HL-60/S4 treated with retinoic acid at 250 ng/mL for 4 days and 3 days (cell line): ENCODE measurements around the gene UPK2.
"Not testable (repeated sequence)": the region's sequence is repeated elsewhere in the genome, so short reads cannot be mapped to it uniquely, and the experiment has no call there.

ENCODE experiments used
- in situ Hi-C: fragments of 300-500 bp; cut with MboI; formaldehyde crosslinking; loops from 2 replicates; pipeline ENCODE4 v1.7.0; 2022; ENCODE audit warnings: low sequenced_read_pairs

The UPK2 gene

DNA sequence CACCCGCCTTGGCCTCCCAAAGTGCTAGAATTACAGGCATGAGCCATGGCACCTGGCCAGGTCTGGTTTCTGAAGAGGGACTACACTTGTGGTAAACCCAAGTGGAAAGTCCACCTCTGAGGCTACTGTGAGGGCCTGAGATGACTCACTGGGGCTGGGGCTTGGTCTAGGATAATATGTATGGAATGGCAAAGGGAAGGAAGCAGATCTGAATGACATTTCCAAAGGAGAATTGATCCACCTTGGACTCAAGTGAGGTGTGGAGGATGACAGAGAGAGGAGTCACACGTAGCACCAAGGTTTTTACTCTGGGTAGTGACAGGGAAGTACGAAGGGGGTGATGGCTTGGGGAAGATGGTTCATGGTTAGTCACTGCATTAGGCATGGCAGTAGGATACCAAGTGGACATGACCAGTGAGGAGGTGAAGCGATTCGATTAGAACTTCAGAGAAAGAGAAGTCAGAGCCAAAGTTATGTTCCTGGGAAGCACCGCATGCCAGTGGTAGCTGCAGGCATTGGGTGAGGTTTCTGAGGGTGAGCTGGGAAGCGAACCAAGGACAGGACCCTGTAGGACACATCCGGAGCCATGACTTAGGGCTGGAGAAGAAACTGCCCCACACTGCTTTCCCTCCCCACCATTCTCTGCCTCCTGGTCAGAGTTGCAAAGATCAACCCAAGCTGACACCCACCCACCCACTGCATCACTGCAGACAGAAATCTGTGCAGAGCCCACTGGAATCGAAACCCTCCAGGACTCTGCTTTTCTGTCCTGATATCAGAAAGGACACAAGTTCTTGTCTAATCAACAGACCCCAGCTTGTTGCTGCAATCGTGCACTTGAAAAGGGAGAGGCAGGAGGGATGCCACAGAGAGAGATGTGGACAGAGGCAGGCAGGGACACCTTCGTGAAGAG lies 17.4 kb upstream of the UPK2 start:
- in situ Hi-C loops, result no loop called here

DNA sequence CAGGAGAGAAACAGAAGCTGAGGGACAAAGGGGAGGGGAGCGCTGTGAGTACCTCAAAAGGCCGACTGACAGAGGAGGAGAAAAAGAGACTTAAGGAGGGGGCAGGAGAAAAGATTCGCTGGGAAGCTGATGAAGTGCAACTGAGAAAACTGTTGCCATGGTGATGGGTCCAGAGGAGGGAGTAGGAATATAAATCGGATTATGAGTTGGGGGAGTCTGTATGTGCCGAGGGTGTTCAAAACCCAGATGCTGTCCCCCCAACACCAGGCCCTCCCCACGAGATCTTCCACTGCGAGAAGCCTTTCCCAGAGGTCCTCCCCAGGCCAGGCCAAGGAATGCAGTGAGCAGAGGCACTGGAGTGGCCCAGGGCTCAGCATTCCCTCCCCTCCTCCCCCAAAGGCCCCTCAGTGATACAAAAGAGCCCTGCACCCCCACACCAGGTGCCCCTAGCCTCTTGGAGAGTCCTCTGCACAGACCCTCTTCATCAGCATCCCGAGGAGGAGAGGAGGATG lies 16.6 kb upstream of the UPK2 start:
- in situ Hi-C loops, result no loop called here

DNA sequence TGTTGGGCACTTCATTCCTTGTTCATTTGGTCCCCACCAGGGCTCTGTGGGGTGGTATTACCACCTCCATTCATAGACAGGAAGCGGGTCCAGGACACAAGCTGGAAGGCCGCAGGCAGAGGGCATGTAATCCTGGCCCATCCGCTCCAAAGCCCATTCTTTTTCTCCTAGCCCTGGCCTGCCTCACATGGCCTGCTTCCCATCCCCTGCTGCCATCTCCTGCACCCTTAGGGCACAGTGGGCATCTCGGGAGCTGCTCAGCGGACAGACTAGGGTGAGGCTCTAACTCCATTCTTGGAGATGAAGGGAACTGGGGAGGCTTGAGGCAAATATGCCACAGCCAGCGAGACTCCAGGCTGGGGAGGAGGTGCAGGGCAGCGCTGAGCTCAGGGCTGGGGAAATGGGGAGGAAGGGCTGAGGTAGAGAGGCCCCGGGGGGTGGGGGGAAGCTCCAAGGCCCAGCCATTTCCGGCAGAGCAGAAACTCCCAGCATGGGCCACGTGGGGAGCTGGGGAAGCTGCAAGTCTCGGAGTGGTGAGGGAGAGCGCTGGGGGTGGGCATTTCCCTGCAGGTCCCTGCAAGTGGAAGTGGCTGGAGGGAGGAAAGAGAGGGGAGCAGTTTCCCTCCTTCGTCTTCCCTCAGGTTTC lies 16.0 kb upstream of the UPK2 start:
- in situ Hi-C loops, result no loop called here

DNA sequence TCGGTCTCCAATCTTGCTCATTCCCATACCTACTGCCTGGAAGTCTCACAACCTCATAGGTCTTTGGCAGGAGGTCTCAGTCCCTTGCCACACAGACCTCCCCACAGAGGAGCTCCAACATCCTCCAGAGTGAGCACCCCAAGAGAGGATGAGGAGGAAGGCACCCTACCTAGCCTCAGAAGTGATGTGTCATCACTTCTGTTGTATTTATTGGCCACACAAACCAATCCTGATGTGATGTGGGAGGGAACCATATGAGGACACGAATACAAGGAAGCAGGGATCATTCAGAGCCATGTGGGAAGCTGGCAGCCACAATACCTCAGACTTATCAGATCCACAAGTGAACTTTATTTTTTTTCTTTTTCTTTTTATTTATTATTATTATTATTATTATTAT lies 9.0 kb upstream of the UPK2 start:
- in situ Hi-C loops, result no loop called here

DNA sequence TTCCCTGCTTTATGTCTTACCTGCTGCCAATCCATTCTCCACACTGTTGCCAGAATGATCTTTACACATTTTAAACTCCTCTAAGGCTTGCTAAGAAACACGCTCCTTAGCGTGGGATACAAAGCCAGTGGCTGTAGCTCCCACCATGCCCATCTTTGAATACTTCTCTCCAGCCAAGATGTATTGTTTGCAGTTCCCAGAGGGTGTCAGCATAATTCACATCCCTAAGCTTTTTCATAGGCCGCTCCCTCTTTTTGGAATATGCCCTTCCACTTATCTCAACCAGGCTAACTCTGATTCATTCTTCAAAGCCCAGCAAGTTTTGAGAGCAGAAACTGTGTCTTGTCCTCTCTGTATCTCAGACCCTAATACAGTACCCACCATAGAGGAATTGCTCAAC lies 8.1 kb upstream of the UPK2 start:
- in situ Hi-C loops, result no loop called here

DNA sequence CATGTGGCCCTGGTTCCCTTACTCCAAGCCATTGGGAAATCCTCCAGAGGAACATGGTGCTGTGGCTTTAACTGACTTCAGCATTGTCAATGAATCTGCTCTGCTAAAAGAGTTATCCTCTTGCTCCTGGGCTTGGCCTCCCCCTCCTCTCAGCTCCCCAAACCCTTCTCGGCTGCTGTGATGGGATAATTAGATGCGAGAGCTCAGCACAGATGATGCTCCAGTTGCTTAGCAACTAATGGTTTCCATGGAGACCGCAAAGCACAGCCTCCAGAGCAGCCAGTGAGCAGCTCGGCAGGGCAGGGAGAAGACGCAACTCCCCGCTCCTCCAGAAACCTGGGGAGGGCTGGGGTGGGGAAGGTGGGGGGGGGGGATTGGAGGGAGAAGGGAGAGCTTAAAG lies 2.8 kb upstream of the UPK2 start:
- in situ Hi-C loops, result no loop called here

DNA sequence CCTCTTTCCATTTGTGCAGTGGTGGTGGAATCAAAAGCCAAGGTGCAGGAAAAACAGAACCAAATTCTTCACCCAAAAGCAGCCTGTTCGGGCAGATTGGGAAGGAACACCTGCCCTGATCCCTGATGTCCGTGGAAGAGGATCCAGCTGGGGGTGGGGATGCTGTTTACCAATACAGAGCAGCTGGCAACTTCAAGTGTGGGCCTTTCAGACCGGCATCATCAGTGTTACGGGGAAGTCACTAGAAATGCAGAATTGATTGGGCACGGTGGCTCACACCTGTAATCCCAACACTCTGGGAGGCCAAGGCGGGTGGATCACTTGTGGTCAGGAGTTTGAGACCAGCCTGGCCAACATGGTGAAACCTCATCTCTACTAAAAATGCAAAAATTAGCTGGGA lies 2.1 kb upstream of the UPK2 start:
- in situ Hi-C loops, result not testable (repeated sequence)

DNA sequence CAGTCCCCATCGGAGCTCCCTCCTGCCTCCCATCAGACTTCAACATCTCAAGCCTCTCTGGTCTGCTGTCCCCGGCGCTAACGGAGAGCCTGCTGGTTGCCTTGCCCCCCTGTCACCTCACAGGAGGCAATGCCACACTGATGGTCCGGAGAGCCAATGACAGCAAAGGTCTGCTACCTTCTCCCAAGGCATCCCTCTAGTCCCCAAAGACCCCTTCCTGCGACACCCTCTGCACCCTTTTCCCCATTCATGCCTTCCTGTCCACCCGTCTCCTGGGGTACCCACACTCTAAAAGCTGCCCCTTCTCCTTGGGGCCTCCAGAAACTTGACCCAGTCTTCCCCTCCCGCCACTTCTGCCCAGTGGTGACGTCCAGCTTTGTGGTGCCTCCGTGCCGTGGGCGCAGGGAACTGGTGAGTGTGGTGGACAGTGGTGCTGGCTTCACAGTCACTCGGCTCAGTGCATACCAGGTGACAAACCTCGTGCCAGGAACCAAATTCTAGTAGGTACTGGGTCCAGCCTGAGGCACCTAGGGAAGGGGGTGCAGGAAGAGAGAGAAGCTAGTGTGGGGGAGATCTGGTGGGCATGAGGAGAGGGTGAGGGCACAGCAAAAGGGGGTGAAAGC lies 860 bp downstream of the UPK2 start:
- in situ Hi-C loops, result no loop called here

DNA sequence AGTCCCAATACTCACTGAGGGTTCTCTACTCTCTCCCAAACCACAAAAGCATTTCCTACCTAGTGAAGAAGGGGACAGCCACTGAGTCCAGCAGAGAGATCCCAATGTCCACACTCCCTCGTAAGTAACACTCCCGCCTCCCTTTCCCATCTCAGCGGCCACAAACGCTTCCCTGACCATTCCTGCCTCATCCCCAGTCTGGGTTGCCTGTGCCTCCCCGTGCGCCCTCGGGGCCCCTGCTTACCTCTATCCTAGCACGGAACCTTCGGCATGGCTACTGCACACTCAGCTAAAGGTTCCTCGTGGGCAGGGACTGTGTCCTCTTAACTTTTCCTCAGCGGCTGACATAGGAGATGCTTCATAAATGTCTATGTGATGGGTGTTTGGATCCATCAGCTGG lies 1.5 kb downstream of the UPK2 start:
- in situ Hi-C loops, result no loop called here

DNA sequence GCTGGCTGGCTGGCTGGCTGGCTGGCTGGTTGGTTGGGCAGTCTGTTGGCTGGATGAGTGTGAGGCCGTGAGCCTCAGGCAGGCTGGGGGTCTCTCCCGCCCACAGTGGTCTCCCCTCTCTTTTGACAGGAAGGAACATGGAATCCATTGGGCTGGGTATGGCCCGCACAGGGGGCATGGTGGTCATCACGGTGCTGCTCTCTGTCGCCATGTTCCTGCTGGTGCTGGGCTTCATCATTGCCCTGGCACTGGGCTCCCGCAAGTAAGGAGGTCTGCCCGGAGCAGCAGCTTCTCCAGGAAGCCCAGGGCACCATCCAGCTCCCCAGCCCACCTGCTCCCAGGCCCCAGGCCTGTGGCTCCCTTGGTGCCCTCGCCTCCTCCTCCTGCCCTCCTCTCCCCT lies 1.9 kb downstream of the UPK2 start:
- in situ Hi-C loops, result no loop called here

DNA sequence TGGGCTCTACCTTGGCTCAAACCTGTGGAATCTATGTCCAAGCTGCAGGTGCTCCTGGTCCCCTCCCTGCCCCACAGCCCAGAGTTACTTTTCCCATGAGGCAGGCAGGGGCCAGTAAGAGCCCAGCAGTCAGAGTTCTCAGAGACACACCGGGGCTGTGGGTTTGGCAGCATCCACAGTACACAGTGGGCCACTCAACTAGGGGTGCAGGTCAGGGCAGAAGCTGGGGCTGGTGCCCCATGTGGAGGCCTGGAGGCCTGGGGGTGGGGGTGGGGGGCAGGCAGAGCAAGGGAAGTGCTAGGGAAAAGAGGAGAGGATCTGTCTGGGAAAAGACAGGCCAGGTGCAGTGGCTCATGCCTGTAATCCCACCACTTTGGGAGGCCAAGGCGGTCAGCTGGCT lies 2.5 kb downstream of the UPK2 start:
- in situ Hi-C loops, result no loop called here

DNA sequence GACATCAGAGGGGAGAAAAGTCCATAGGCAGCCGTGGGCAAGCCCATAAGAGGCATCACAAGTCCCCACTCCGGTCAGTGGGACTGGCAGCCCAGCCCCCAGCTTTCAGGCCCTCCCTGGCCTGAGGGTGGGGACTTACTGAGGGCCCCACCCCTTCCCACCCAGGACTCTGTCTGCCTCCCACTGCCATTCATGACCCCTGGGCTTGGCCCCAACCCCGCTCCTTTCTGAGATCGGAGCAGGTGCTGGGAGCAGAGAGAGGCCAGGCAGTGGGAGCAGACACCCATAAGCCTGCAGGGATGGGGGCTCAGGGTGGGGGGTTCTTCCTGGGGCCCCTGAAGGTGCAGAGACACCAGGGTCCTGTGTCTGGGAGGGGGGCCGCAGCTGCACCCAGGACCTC lies 5.1 kb downstream of the UPK2 start:
- in situ Hi-C loops, result no loop called here

DNA sequence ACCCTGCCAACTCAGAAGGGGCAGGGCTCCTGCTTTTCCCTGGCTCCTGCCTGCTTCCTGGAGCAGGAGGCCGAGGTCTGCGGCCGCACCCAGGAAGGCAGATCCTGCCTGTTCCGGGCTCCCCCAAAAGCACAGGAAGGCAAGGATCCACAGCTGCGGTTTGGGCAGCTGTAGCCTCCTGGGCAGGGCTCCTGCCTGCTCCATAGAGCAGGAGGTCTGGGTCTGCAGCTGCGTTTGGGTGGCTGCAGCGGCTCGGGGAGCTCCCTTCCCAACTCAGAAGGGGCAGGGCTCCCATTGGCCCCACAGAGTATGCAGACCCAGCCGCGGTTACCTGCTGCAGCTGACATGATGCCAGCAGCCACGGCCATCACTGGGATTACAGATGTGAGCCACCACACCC lies 5.5 kb downstream of the UPK2 start:
- in situ Hi-C loops, result no loop called here

DNA sequence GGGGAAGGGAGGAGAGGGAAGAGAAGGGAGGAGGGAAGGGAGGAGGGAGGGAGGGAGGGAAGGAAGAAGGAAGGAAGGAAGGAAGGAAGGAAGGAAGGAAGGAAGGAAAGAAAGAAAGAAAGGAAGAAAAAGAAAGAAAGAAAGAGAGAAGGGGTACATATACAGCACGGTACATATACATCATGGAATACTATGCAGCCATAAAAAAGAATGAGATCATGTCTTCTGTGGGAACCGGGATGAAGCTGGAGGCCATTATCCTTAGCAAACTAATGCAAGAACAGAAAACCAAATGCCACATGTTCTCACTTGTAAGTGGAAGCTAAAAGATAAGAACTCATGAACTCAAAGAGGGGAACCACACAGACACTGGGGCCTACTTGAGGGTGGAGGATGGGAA lies 13.4 kb downstream of the UPK2 start:
- in situ Hi-C loops, result not testable (repeated sequence)

DNA sequence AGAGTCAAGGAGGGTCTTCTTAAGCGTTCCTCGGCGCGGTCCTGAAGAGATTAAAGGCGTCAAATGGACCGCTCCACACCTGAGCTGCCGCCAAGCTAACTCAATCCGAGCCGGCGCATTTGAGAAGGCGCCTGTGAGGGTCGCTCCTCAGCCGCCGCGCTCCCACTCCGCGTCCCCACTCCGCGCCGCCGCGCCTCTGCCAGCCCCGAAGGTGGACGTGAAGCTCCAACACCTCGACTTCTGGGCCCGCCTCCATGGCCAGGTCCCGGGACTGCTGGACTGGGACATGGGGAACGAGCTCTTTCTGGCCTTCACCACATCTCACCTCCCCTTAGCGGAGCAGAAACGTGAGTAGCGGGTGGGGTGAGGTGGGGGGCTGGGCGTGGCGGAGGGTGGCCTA lies 15.5 kb downstream of the UPK2 start, which contains the start of gene FOXR1:
FOXR1 (plus strand) TSS at position 116 of the 400 bp plus-strand sequence; CDS start at position 287, 171 bp downstream.
- in situ Hi-C loops, result no loop called here

DNA sequence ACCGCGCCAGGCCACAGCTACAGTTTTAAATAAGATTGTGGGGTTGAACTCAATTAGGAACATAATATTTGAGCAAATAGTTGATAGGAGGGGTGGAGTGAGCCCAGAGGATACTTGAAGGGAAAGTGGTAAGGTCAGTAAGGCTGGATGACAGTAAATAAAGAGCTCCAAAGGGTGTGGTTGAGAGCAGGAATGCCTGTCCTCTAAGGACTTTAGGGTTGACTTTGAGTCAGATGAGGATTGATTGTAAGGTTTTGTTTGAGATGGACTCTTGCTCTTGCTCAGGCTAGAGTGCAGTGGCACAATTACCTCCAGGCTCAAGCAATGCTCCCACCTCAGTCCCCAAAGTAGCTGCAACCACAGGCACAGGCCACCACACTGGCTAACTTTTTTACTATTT lies 17.9 kb downstream of the UPK2 start:
- in situ Hi-C loops, result no loop called here

DNA sequence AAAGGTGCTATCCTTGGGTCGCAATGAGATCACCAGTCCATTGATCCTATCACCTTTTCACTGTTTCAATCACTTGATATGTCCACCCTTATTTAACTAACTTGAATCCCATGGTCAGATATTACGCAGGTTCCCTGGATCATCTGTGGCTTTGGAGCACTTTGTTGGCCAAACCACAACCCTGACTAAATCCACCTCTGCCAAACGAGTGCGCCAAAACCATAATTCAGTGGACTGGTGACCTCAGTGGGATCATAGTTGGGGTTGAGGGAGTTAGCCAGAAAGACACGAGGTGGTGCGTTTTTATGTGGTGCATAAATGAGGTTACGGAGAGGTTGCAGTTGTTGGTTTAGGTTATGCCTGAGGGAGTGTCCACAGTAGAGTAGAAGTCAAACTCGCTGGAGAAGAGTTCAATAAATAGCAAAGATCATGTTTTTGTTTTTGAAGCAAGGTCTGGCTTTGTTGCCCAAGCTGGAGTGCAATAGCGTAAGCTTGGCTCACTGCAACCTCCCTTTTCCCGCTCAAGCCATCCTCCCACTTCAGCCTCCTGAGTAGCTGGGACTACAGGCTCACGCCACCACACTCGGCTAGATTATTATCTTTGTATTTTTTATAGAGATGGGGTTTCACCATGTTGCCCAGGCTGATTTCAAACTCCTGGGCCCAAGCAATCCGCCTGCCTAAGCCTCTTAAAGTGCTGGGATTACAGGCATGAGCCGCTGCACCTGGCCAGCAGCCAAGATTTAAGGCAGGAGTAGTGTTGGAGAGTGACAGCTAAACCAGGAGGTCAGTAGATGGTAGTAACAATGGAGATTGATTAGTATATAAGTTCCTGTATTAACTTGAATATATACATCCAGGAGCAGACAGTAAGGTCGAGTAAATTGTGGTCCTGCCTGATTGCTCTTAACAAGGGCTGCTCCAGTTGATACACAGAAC lies 19.9 kb downstream of the UPK2 start:
- in situ Hi-C loops, result no loop called here

DNA sequence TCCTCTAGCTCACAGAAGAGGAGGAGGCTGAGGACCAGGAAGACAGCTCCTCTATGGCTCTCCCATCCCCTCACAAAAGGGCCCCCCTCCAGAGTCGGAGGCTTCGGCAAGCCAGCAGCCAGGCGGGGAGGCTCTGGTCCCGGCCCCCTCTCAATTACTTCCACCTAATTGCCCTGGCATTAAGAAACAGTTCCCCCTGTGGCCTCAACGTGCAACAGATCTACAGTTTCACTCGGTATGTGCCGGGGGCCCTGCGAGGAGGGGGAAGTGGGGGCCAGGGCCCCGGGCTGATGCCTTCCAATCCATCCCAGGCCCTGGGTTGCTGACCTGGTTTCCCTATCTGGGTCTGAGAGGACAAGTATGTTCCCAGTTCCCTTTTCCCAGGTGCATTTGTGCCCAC lies 23.3 kb downstream of the UPK2 start:
- in situ Hi-C loops, result no loop called here

DNA sequence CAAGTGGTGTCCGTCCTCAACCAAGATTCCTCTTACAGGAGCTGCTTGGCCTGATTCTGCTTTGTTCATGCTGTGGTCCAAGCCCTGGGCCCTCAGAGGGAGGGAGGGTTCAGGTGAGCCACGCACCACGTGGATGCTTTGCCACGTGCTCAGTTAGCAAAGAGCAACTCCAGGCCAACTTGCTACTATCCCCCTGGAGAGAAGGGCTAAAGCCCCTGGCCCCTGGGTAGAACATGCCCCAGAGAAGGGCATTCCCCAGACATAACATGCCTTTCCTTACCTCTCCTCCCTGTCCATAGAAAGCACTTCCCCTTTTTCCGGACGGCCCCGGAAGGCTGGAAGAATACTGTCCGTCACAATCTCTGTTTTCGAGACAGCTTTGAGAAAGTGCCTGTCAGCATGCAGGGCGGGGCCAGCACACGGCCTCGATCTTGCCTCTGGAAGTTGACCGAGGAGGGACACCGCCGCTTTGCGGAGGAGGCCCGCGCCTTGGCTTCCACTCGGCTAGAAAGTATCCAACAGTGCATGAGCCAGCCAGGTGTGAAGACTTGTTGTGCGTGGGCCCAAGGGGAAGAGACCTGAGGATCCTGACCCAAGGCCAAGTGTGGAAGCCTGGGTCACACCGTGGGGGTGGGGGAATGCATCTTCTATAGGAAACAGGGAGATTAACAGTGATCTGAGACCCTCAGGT lies 24.2 kb downstream of the UPK2 start:
- in situ Hi-C loops, result no loop called here

DNA sequence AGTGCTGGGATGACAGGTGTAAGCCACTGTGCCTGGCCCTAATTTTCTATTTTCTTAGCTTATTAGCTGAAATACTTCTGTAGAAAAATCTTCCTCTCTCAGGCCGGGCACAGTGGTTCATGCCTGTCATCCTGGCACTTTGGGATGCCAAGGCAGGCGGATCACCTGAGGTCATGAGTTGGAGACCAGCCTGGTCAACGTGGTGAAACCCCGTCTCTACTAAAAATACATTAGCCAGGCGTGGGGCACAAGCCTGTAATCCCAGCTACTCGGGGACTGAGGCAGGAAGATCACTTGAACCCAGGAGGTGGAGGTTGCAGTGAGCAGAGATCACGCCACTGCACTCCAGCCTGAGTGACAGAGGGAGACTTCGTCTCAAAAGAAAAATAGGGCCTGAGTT lies 28.2 kb downstream of the UPK2 start:
- in situ Hi-C loops, result not testable (repeated sequence)
